GM19395 (cell line): ENCODE data around the gene NAA60.
"Not testable (repeated sequence)": the region's sequence is repeated elsewhere in the genome, so short reads cannot be mapped to it uniquely, and the experiment has no call there.

Experiments
- ATAC-seq: cut with Tn5 transposase; IDR thresholded peaks from one replicate; pipeline ENCODE4 v1.9.1; 2021; ENCODE audit warnings: mild to moderate bottlenecking, moderate library complexity; ENCODE audit not compliant: unreplicated experiment

Gene NAA60

GRCh38 chr16:3461151-3461550 lies 17.7 kb downstream of the NAA60 start:
- no peak for ATAC-seq

- no peak for ATAC-seq
Measured at GRCh38 chr16:3465301-3465700, 21.8 kb downstream of the NAA60 start.

- ATAC-seq: no peak
Measured at GRCh38 chr16:3465911-3466584, 22.6 kb downstream of the NAA60 start.

GRCh38 chr16:3467182-3467581 lies 23.7 kb downstream of the NAA60 start:
- no peak for ATAC-seq

GRCh38 chr16:3467921-3468320 lies 24.4 kb downstream of the NAA60 start:
- no peak for ATAC-seq

GRCh38 chr16:3468501-3468900 lies 25.0 kb downstream of the NAA60 start:
- ATAC-seq: no peak

- no peak for ATAC-seq
Measured at GRCh38 chr16:3469736-3470135, 26.3 kb downstream of the NAA60 start.

GRCh38 chr16:3470723-3471122 lies 27.2 kb downstream of the NAA60 start:
- no peak for ATAC-seq

- ATAC-seq: no peak
Measured at GRCh38 chr16:3471518-3472176, 28.2 kb downstream of the NAA60 start.

GRCh38 chr16:3472878-3473595 lies 29.6 kb downstream of the NAA60 start:
- no peak for ATAC-seq

GRCh38 chr16:3473596-3473943 lies 30.1 kb downstream of the NAA60 start:
- not testable (repeated sequence) for ATAC-seq

- no peak for ATAC-seq
Measured at GRCh38 chr16:3474136-3474779, 30.8 kb downstream of the NAA60 start.

- not testable (repeated sequence) for ATAC-seq
Measured at GRCh38 chr16:3474870-3475269, 31.4 kb downstream of the NAA60 start.

GRCh38 chr16:3475604-3476375 lies 32.3 kb downstream of the NAA60 start:
- no peak for ATAC-seq

- ATAC-seq: no peak
Measured at GRCh38 chr16:3476409-3476808, 32.9 kb downstream of the NAA60 start.

GRCh38 chr16:3478242-3478925 lies 34.9 kb downstream of the NAA60 start:
- ATAC-seq: no peak

- ATAC-seq: no peak
Measured at GRCh38 chr16:3479654-3480216, 36.3 kb downstream of the NAA60 start.

- no peak for ATAC-seq
Measured at GRCh38 chr16:3480901-3481695, 37.6 kb downstream of the NAA60 start.
